OCI-LY7 (cell line): ENCODE data around the gene PSPH. TPM values are rescaled to one million over a fixed set of nuclear protein-coding genes. Genes with fewer than 3 reads are reported as not detected.
"Not testable (repeated sequence)": the region's sequence is repeated elsewhere in the genome, so short reads cannot be mapped to it uniquely, and the experiment has no call there.

Experiments
- BruUV-seq: library from RNA; stranded (reverse); fragments of 400-500 nt; replicated peaks from 2 replicates; lab custom pipeline; 2021; lab: Mats Ljungman, UMichigan
- CTCF ChIA-PET: fragments of 300-600 bp; sonication (Branson Sonifier 250); formaldehyde crosslinking; loops from one replicate; lab custom pipeline; 2022; ENCODE audit warnings: antibody characterized with exemption; ENCODE audit not compliant: unreplicated experiment; lab: Charles Lee
- POLR2A ChIA-PET: fragments of 300-600 bp; sonication (Branson Sonifier 250); formaldehyde crosslinking; loops from one replicate; lab custom pipeline; 2022; ENCODE audit warnings: antibody characterized with exemption; lab: Charles Lee
- DNase-seq: peaks from one replicate; pipeline ENCODE4 v3.0.0-alpha.2; 2015; ENCODE audit warnings: low spot score
- H2AFZ ChIP-seq: fragments of 200-600 bp; sonication (generic), shearing (Covaris generic); 2 replicates; pipeline ENCODE4 v1.6.1; 2014; ENCODE audit warnings: mild to moderate bottlenecking, antibody characterized with exemption, low read length, moderate library complexity
- H3K27ac ChIP-seq: fragments of 200-600 bp; sonication (generic); 2 replicates; pipeline ENCODE4 v1.5.1; 2014; ENCODE audit warnings: mixed run types, low read depth, mild to moderate bottlenecking, moderate library complexity, low read length, inconsistent platforms; ENCODE audit not compliant: poor library complexity, severe bottlenecking
- H3K36me3 ChIP-seq: fragments of 200-600 bp; sonication (generic); 2 replicates; pipeline ENCODE4 v1.6.1; 2014; ENCODE audit warnings: mild to moderate bottlenecking, antibody characterized with exemption, low read length, moderate library complexity, mixed read lengths; ENCODE audit not compliant: insufficient read depth
- H3K4me1 ChIP-seq: fragments of 200-600 bp; sonication (generic); 2 replicates; pipeline ENCODE4 v1.5.1; 2014; ENCODE audit warnings: mild to moderate bottlenecking, low read length; ENCODE audit not compliant: insufficient read depth, poor library complexity, severe bottlenecking
- H3K4me2 ChIP-seq: fragments of 200-600 bp; sonication (generic); 2 replicates; pipeline ENCODE4 v1.6.1; 2014; ENCODE audit warnings: mild to moderate bottlenecking, low read length
- H3K4me3 ChIP-seq: fragments of 200-600 bp; sonication (generic); 2 replicates; pipeline ENCODE4 v1.5.1; 2014; ENCODE audit warnings: mild to moderate bottlenecking, low read depth, low read length; ENCODE audit not compliant: poor library complexity, severe bottlenecking
- H3K79me2 ChIP-seq: fragments of 200-600 bp; sonication (generic); 2 replicates; pipeline ENCODE4 v1.6.1; 2016; ENCODE audit warnings: low read depth, mild to moderate bottlenecking, low read length, moderate library complexity, mixed read lengths; ENCODE audit not compliant: insufficient read depth
- H3K9me2 ChIP-seq: fragments of 200-600 bp; sonication (generic); 2 replicates; pipeline ENCODE4 v1.6.1; 2016; ENCODE audit warnings: mild to moderate bottlenecking, low read length, mixed read lengths; ENCODE audit not compliant: insufficient read depth
- H3K9me3 ChIP-seq: fragments of 200-600 bp; sonication (generic); 2 replicates; pipeline ENCODE4 v1.6.1; 2014; ENCODE audit warnings: mild to moderate bottlenecking, mixed run types, low read length, mixed read lengths
- H4K20me1 ChIP-seq: fragments of 200-600 bp; sonication (generic); 2 replicates; pipeline ENCODE4 v1.6.1; 2014; ENCODE audit warnings: mild to moderate bottlenecking, antibody characterized with exemption, low read length, moderate library complexity, mixed read lengths; ENCODE audit not compliant: insufficient read depth
- EZH2phosphoT487 ChIP-seq: fragments of 200-600 bp; sonication (generic); IDR thresholded peaks from 2 replicates; pipeline ENCODE4 v1.6.1; 2018; ENCODE audit warnings: low read depth, borderline replicate concordance, mild to moderate bottlenecking, mixed run types, antibody characterized with exemption, low read length, moderate library complexity, mixed read lengths
- intact Hi-C: fragments of 100-400 bp; cut with micrococcal nuclease; formaldehyde crosslinking; loops from one replicate; pipeline ENCODE4 v1.10.0; 2022; ENCODE audit not compliant: unreplicated experiment
- total RNA-seq, 2 experiments: library from RNA; depleted of rRNA in 1 of 2; stranded (reverse); fragments of >200 nt in 1 of 2; shearing (Covaris generic) in 1 of 2; gene quantifications; 2 replicates each; pipeline ENCODE4 v1.2.3, GENCODE V29; 2014 to 2022
- TF ChIP-seq, protein P1 (sequence below): fragments of 200-600 bp; sonication (generic); conservative IDR thresholded peaks from 2 replicates; pipeline ENCODE4 v1.5.1; 2014; ENCODE audit warnings: mild to moderate bottlenecking, antibody characterized with exemption, low read length, moderate library complexity, mixed read lengths

Gene PSPH
- total RNA-seq, 2 experiments from 2014 or later: 55.3 to 62.9 TPM

DNA sequence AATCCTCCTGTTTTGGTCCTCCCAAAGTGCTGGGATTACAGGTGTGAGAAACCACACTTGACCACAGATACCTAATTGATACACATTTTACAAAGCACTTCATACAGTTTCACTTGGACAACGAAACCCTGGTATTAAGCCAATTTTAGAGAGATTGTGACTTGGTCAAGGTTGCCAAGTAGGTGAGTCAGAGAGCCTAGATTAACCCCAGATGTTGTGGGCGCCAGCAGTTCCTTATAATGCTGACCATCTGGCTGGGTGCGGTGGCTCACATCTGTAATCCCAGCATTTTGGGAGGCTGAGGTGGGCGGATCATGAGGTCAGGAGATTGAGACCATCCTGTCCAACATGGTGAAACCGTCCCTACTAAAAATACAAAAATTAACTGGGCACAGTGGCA lies 46.5 kb upstream of the PSPH start:
- TF ChIP-seq, protein P1, sequence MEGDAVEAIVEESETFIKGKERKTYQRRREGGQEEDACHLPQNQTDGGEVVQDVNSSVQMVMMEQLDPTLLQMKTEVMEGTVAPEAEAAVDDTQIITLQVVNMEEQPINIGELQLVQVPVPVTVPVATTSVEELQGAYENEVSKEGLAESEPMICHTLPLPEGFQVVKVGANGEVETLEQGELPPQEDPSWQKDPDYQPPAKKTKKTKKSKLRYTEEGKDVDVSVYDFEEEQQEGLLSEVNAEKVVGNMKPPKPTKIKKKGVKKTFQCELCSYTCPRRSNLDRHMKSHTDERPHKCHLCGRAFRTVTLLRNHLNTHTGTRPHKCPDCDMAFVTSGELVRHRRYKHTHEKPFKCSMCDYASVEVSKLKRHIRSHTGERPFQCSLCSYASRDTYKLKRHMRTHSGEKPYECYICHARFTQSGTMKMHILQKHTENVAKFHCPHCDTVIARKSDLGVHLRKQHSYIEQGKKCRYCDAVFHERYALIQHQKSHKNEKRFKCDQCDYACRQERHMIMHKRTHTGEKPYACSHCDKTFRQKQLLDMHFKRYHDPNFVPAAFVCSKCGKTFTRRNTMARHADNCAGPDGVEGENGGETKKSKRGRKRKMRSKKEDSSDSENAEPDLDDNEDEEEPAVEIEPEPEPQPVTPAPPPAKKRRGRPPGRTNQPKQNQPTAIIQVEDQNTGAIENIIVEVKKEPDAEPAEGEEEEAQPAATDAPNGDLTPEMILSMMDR: no peak
- no peak for TF ChIP-seq EZH2phosphoT487
- Histone ChIP-seq H3K4me3 (no peak overlapping the region), H2AFZ (no peak overlapping the region), H3K27ac (no peak overlapping the region), H4K20me1 (0 out of 2 replicates have a peak, but pooled peaks cover 7% of the 10 kb centered on the region), H3K9me3 (no peaks in the 10 kb centered on the region), H3K4me2 (no peak overlapping the region), H3K79me2 (peaks cover 2% of the 10 kb centered on the region; the same call in 1 of the 2 replicates), H3K4me1 (no peaks in the 10 kb centered on the region), H3K36me3 (peaks cover 51% of the 10 kb centered on the region), H3K9me2 (no peaks in the 10 kb centered on the region)
- ChIA-PET POLR2A (interaction anchor here (0.7 kb wide), 1 partner anchor 119 kb away, joined by 3 read pairs; no protein-coding TSS in a partner anchor), CTCF (no interaction called here)
- no peak for DNase-seq
- intact Hi-C loops: no loop called here
- no TSS peak for BruUV-seq

DNA sequence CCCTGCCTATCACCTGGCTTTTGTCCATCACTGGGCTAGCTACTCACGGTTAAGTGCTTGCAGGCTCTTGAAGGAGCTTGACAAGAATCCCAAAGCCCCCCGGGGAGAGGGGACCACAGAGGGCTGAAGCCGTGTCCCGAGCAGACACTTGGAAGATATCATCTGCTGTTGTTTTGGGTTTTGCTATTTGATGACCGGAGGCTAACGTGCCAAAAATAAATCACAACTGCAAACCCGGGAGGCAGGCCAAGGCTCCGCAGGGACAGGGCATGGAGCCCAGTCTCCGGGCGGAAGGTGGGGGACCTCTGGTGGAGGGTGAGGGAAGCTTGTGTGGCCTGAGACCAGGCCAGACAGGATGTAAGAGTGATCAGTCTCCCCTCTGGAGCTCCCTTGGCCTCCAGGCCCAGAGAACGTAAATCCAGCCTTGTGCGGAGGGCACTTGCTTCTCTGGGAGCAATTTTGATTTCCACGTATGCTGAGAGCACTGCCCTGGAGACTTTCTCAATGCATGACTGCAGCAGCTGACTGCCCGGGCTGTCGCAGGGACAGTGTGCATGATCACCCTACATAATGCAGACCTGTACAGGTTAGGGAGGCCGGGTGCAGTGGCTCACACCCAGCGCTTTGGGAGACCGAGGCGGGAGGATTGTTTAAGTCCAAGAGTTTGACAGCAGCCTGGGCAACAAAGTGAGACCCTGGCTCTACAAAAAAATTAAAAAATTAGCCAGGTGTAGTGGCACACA lies 41.7 kb upstream of the PSPH start, which contains the start of gene PHKG1:
TSS of gene PHKG1 (minus strand) at position 164 of the 743 bp plus-strand sequence. CDS start 4,011 bp downstream, outside the sequence.
- no peaks in the 10 kb centered on the region for H3K79me2 ChIP-seq
- CTCF ChIA-PET: no interaction called here
- POLR2A ChIA-PET: no interaction called here
- no peak within 1 kb of the TSS for H2AFZ ChIP-seq
- intact Hi-C loops: no loop called here
- no peak within 1 kb of the TSS for H3K4me2 ChIP-seq
- no peak for DNase-seq
- H3K27ac ChIP-seq: no peak within 1 kb of the TSS
- no peaks in the 10 kb centered on the region for H3K9me3 ChIP-seq
- H3K4me3 ChIP-seq: no peak within 1 kb of the TSS
- no TSS peak for BruUV-seq
- H3K9me2 ChIP-seq: no peaks in the 10 kb centered on the region
- H3K4me1 ChIP-seq: no peaks in the 10 kb centered on the region
- peaks cover 7% of the 10 kb centered on the region for H3K36me3 ChIP-seq
- H4K20me1 ChIP-seq: no peaks in the 10 kb centered on the region
- TF ChIP-seq EZH2phosphoT487: no peak
- TF ChIP-seq, protein P1: peak; percentile 31; the same call in 1 of the 2 replicates

DNA sequence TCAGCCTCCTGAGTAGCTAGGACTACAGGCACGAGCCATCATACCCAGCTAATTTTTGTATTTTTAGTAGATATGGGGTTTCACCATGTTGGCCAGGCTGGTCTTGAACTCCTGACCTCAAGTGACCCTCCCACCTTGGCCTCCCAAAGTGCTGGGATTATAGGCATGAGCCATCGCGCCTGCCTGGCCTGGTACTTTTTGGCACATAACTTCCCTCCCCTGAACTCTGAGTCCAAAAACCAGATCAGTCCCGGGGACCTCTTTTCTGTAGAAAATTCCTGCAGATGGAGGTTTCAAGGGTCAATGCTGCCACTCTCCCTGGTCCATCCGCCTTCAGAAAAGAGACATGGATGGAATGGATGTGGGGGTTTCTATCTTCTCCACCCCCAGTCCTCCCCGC lies 41.1 kb upstream of the PSPH start:
- POLR2A ChIA-PET, CTCF ChIA-PET: not testable (repeated sequence)

More for the DNA sequence above, 41.1 kb upstream of the PSPH start:
- H3K4me3 ChIP-seq, H3K9me2 ChIP-seq, H3K9me3 ChIP-seq, DNase-seq, H2AFZ ChIP-seq, BruUV-seq, H3K4me2 ChIP-seq, intact Hi-C loops, H3K36me3 ChIP-seq, H3K4me1 ChIP-seq, H4K20me1 ChIP-seq, H3K27ac ChIP-seq, H3K79me2 ChIP-seq: not testable (repeated sequence)
